Heart right ventricle (tissue), 16 donors: Measurements from ENCODE around the gene SHBG. TPM values are rescaled to one million over a fixed set of nuclear protein-coding genes. Genes with fewer than 3 reads are reported as not detected.
A peak's percentile ranks its signal among the peaks of the same experiment; 100 is the strongest.

Experiments
- ATAC-seq, 8 donors: fragments of 200-7000 bp; cut with Tn5 transposase; one replicate each; pipeline ENCODE4 v1.9.1; 2020; ENCODE audit warnings: mild to moderate bottlenecking in 8 of 8, moderate library complexity in 8 of 8, moderate number of reproducible peaks in 1 of 8
- DNase-seq, 2 donors: peaks; one replicate each; pipeline ENCODE4 v3.0.0-alpha.2; 2020
- H3K27ac ChIP-seq, 10 donors: fragments of 200-600 bp; sonication (generic) in 2 of 10; one replicate each; pipeline versions ENCODE4 v1.5.0 to v1.8.0; 2020 to 2022; ENCODE audit warnings: mild to moderate bottlenecking in 3 of 10
- H3K27me3 ChIP-seq, 7 donors: fragments of 200-600 bp; one replicate each; pipeline ENCODE4 v1.8.0; 2021 to 2022; ENCODE audit warnings: mild to moderate bottlenecking in 2 of 7
- H3K36me3 ChIP-seq, 9 donors: fragments of 200-600 bp; sonication (generic) in 1 of 9; one replicate each; pipeline versions ENCODE4 v1.5.0 to v1.8.0; 2020 to 2022; ENCODE audit warnings: mild to moderate bottlenecking in 2 of 9
- H3K4me1 ChIP-seq, 9 donors: fragments of 200-600 bp; sonication (generic) in 1 of 9; one replicate each; pipeline versions ENCODE4 v1.5.0 to v1.8.0; 2020 to 2022; ENCODE audit warnings: mild to moderate bottlenecking in 4 of 9
- H3K4me3 ChIP-seq, 10 donors: fragments of 200-600 bp; sonication (generic) in 2 of 10; one replicate each; pipeline versions ENCODE4 v1.5.0 to v1.8.0; 2020 to 2022; ENCODE audit warnings: mild to moderate bottlenecking in 7 of 10, moderate library complexity in 2 of 10
- H3K9me3 ChIP-seq, 11 donors: fragments of 200-600 bp in 10 of 11; sonication (generic) in 2 of 11; one replicate each; pipeline versions ENCODE4 v1.5.0 to v1.8.0; 2013 to 2022; ENCODE audit warnings: mild to moderate bottlenecking in 2 of 11, control low read depth in 1 of 11, moderate library complexity in 1 of 11
- CTCF ChIP-seq, 9 donors: fragments of 200-600 bp; sonication (generic) in 2 of 9; IDR thresholded peaks; one replicate each; pipeline versions ENCODE4 v1.5.0 to v1.8.0; 2021 to 2022; ENCODE audit warnings: antibody characterized with exemption in 9 of 9, mild to moderate bottlenecking in 5 of 9, moderate library complexity in 1 of 9
- WGBS, 2 donors: extraction: QIAGEN DNeasy Blood & Tissue Kit; methylation state at CpG; one replicate each; pipeline ENCODE4 v1.1.7; 2013; ENCODE audit warnings: inconsistent platforms in 1 of 2; 5-methylcytosine and 5-hydroxymethylcytosine counted together
- intact Hi-C, 10 donors: fragments of 100-400 bp; cut with DNase I; formaldehyde crosslinking; loops; one replicate each; pipeline versions ENCODE4 v1.11.1 to v1.14.2; 2022
- polyA plus RNA-seq, 2 donors: library from polyadenylated mRNA; stranded (reverse); fragments of 200-250 nt; gene quantifications; one replicate each; pipeline ENCODE4 v1.2.3, GENCODE V29; 2013
- total RNA-seq, 10 donors: library from RNA; stranded (reverse); fragmentation: NEBNext Ultra II Directional in 3 of 10; extraction: Animal tissue kit (Norgen Biotek cat#: 25700) in 3 of 10; gene quantifications; one replicate each; pipeline versions ENCODE4 v1.2.1 to v1.2.4, GENCODE V29; 2021 to 2023
- donor health status: Arrhythmogenic right ventricular cardiomyopathy.
- donor health status: ischemic (EF 13 %, LVEDD 7.1; RV severe dilation, severe dysfunction).
- donor health status: healthy with polysubstance abuse.
- donor health status: DM: no; HTN: yes; CAD: no.
- donor health status: DM: no; HTN: no; CAD: no.
- donor health status: ischemic (EF 25% LVEDD 6.9; RV normal size, moderate dysfunction).
- donor health status: ischemic (EF 25% LVEDD 5.7; RV mildly dilated, moderate dysfunction).
- donor health status: healthy.
- donor health status: DM: yes; HTN: yes; CAD: no.
- donor health status: Ischemic cardiomyopathy.
- donor health status: ischemic (EF 35%, LVEDD 5.7; RV mildly dilated, moderate dysfunction).
- donor health status: nonischemic (EF 11% LVEDD 7.7; RV severe dilation, severe dysfunction).
- donor health status: DM: yes; HTN: yes; CAD: no.
- donor health status: PGD.
- donor health status: ischemic (EF 29% LVEDD 5.4; RV normal size, mild dysfunction).
- donor health status: nonischemic (EF 23%, LVEDD 6.1; RV moderate dilation, normal function).

Gene SHBG
- total and polyA plus RNA-seq, 12 donors: 0.19 to 1.3 (median 0.38) TPM; not detected in 3

DNA sequence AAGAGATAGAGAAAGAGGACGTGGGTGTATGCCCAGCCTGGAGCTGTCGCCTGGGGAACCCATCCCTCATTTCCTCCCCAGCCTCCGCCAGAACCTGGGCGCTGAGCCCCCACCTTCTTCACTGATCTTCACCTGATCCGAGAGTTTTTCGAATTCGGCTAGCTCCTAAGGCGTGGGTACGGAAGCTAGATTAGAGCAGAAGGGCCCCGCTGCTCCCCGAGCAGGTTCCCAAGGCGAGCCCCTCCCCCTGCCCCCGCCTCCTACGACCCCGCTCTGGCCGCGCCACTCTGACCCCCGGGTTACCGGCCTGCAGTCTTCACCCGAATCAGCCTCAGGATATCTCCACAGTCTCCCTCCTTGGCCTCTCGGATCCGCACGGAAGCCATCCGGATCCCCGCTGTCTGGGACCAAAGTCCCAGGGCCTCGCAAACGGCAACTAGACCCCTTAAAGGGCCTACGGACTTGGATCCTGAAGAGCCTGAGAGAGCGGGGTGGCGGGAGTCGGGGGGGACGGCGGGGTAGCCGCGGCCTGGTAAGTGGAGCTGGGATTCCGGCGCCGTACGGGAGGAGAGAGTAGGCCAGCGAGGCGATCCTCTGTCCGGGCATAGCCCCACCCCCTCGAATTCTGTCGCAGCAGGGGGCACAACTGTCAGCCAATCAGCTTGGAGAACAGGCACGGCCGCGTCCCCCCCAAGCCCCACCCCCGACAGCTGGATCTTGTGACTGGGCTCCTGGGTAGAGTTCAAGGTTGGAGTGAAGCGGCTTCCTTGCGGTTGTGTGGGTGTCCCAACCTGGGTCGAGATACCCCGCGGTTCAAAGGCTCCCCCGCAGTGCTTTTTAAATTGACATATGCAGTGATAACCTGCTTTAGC lies 2.4 kb upstream of the SHBG start, which contains the start of gene SAT2:
Gene SAT2 (minus strand): TSS at position 572 of the 872 bp plus-strand sequence. CDS start 186 bp downstream, at position 386.
- Histone ChIP-seq H3K27me3 (no peaks in the 10 kb centered on the region), H3K4me1 (peaks cover 7 to 29% (median 17%) of the 10 kb centered on the region in 9 donors), H3K27ac (peak within 1 kb of the TSS; percentile 85 to 98 (median 92)), H3K9me3 (no peaks in the 10 kb centered on the region), H3K36me3 (peaks cover 0 to 14% (median 0%) of the 10 kb centered on the region in 9 donors), H3K4me3 (peak within 1 kb of the TSS; percentile 59 to 92 (median 76))
- intact Hi-C loops: loop anchor here in 2 of 10 donors (2.0 kb wide), 1 partner anchor 59 kb away; the partner anchor contains the start of gene TP53 (in 2 of the 2)
- 0 to 1% methylated on average over 54 of the region's 54 CpGs for WGBS, 2 donors
- TF ChIP-seq CTCF (IDR thresholded peaks at IDR 0.05): no peak
- DNase-seq: peak; percentile 94 to 96
- ATAC-seq: peak; percentile 95 to 99 (median 99)

DNA sequence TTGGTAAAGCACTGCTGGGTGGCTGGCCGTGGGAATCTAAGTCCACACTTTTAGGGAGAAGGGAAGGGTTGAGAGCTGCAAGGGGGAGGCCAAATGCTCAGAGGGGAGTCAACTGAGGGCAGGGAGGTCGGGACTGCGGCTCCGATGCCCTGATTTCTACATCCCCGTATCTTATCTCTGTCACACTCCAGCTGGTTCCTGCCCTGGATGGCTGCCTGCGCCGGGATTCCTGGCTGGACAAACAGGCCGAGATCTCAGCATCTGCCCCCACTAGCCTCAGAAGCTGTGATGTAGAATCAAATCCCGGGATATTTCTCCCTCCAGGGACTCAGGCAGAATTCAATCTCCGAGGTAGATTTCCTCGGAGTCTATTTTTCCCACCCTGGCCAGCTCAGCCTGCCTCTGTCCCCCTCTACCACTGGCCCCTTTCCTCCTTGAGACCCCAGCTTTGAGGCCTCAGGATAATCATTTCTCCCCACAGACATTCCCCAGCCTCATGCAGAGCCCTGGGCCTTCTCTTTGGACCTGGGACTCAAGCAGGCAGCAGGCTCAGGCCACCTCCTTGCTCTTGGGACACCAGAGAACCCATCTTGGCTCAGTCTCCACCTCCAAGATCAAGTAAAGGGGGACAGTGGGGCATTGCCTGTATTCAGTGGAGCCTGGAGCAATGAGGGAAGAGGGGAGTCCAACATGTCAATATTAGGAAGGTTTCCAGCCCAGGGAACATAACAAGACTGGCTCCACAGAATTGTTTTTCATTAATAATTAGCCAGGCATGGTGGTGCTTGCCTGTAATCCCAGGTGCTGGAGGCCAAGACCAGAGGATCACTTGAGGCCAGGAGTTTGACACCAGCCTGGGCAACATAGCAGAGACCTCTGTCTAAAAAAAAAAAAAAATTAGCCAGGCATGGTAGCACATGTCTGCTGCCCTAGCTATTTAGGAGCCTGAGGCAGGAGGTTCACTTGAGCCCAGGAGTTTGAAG lies 1.8 kb downstream of the SHBG start:
- peaks cover 6 to 30% (median 12%) of the 10 kb centered on the region in 9 donors for H3K4me1 ChIP-seq
- WGBS, 2 donors: 21 to 25% methylated on average over 11 of the region's 11 CpGs
- no peak for TF ChIP-seq CTCF (IDR thresholded peaks at IDR 0.05)
- intact Hi-C loops: loop anchor here in 7 of 10 donors (2.0 to 10.0 kb wide), 3 partner anchors 56 to 63 kb away; partner anchors contain the start of genes WRAP53 (in 6 of the 7) and TP53 (in 5 of the 7)
- H3K9me3 ChIP-seq: no peaks in the 10 kb centered on the region
- H3K27me3 ChIP-seq: no peaks in the 10 kb centered on the region
- DNase-seq: peak in 1 of 2 donors; percentile 41
- no peak overlapping the region for H3K27ac ChIP-seq
- no peak overlapping the region for H3K4me3 ChIP-seq
- no peak for ATAC-seq
- no peaks in the 10 kb centered on the region for H3K36me3 ChIP-seq

- intact Hi-C loops: loop anchor here in 7 of 10 donors (2.0 to 10.0 kb wide), 3 partner anchors 55 to 62 kb away; partner anchors contain the start of genes WRAP53 (in 6 of the 7) and TP53 (in 5 of the 7)
- ATAC-seq (peak in 2 of 8 donors; percentile 29 to 36), DNase-seq (peak in 1 of 2 donors; percentile 17)
- no peaks in the 10 kb centered on the region for H3K27me3 ChIP-seq
- no peaks in the 10 kb centered on the region for H3K9me3 ChIP-seq
- H3K36me3 ChIP-seq: no peaks in the 10 kb centered on the region
- H3K27ac ChIP-seq: no peak overlapping the region
- no peak overlapping the region for H3K4me3 ChIP-seq
- TF ChIP-seq CTCF (IDR thresholded peaks at IDR 0.05): peak; percentile 11 to 56 (median 48)
- peaks cover 3 to 25% (median 6%) of the 10 kb centered on the region in 9 donors for H3K4me1 ChIP-seq
- 52 to 56% methylated on average over 6 of the region's 6 CpGs for WGBS, 2 donors
Observed at GRCh38 chr17:7632492-7632894, 2.6 kb downstream of the SHBG start.
